HG03066 (cell line): Measurements from ENCODE around the gene NHS.

Source experiments
- ATAC-seq: cut with Tn5 transposase; IDR thresholded peaks from one replicate; pipeline ENCODE4 v1.9.1; 2021; ENCODE audit warnings: low read depth; ENCODE audit not compliant: unreplicated experiment

Gene NHS

DNA sequence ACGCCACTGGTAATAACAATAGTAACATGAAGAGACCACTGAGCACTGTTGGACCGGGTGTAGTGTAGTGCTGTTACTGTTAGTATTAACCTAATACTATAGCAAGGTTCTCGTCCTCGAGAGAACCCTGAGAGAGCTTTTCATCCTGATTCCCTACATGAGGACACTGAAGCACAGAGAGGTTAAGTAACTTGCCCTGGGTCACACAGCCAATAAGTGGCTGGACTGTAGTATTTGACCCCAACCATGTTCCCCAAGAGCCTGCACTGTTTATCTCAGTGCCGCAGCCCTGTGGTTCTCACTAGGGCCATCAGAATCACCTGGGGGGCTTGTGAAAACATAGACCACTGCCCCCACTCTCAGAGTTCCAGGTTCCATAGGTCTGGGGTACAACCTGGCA, 372.7 kb downstream of the NHS start:
- ATAC-seq = no peak

DNA sequence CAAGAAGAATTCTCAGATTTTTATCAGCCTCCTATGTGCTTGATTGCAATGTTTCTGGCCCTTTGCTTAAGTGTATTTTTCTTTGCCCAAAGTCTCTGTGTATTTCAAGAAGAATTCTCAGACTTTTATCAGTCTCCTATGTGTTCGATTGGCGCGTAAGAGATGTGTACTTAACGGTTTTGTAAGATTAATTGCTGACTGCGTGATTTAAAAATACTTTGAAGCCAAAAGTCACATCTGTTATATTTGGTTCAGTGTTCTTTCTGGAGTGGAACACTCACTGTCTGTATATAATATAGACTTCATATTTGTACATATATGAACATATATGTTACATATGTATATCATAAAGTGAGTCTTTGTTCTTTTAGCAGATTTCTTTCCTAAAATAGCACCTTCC, 373.7 kb downstream of the NHS start:
- ATAC-seq = no peak

DNA sequence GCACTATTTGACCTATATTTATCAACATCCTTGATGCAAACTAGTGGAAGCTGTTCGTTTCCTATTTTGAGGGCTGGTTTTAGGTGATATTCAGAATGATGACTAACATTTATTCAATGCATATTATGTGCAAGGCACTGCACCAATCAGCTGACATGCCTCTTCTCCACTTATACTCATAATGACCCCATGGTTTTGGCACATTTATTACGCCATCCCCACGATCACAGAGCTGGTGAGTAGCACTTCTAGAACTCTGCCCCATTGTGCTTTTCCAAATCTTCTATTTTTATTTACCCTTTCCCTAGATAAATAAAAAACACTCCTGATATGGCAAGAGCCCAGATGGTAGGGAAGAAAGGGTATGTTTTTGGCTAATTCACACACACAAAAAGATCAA, 375.4 kb downstream of the NHS start:
- no peak for ATAC-seq

DNA sequence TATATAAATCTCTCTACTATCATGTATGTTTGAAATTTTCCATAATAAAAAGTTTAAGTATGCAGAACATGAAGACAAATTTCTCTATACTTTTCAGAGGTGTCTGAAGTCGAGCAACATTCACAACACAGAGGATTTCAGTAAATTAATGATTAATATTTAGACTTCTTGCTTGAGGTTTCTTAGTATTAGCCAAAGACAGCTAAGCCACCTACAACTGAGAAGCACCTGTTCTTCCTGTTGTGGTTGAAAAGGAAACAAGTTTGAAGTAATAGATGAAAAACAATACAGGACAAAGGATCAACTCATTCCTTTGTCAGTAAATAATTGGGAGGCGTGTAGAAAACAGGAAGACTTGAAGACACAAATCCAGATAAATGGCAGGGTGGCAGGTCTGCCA, 383.4 kb downstream of the NHS start:
- ATAC-seq = peak; percentile 92

DNA sequence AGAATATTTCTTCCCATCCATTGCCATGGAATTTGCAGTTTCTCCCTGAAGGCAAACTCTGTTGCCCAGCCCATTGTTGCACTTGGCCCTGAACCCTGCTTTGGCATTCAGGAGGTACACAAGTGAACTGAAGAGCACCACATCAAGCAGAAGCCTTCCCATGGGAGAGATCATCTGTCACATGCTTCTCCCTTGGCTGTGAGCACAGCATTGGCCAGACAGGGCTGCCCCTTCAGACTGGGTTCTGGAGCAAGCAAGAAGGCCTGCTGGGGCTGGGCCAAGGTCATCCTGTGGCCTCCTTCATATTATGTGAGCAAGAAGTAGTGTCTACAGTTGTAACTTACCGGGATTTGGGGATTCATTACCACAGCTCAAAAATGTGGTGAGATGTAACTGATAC, 385.0 kb downstream of the NHS start:
- no peak for ATAC-seq

GRCh38 chrX:17767734-17768133, 392.7 kb downstream of the NHS start:
- no peak for ATAC-seq

DNA sequence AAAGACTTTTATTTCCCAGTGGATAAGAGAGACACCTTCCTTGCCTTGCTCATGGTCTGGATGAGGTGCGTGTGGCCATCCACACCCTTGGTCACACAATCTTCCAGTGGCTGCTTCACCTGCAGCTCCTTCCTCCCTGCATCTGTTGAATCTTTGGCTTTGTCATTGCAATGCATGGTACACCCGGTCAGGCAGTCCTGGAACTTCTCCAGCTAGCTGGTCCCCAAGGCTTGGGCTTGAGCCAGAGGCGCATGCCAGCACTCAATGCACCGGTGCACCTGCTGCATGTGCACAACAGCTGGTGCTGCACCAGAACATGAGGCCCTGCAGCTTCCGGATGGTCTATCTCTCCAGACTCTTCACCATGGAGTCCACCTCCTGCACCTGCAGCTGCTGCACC, 394.0 kb downstream of the NHS start:
- ATAC-seq = no peak

GRCh38 chrX:17769701-17770269, 394.8 kb downstream of the NHS start:
- no peak for ATAC-seq

- ATAC-seq = no peak
Measured at GRCh38 chrX:17773221-17773876, 398.3 kb downstream of the NHS start.

DNA sequence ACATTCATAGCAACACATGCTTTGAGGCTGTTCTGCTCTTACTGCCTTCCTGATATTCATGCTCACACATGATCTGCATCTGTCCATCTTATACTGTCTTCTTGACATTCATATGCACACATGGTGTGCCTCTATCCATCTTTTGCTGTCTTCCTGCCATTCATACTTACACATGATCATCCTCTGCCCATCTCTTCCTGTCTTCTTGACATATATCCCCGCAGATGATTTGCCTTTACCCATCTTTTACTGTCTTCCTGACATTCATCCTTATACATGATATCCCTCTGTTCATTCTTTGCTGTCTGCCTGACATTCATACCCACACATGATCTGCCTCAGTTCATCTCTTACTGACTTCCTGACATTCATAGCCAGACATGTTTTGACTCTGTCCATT, 399.1 kb downstream of the NHS start:
- ATAC-seq = no peak

DNA sequence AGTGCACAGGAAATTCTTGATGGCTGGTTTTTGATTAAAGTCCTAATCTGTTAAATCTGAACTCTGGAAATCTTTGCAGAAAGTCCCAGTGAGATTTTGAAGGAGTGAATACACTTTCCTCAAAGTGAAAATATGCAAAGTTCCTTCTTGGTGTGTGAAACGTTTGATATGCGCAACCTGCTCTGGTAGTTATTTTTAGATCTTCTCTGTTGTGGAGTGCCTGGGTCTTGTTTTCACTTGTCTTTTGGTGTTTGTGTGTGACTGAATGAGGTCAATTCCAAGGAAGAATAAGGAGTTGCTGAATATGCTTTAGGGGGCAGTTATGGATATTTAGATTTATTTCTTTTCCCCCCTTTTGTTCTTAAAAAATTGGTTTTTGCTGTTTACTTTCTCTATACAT, 404.0 kb downstream of the NHS start:
- ATAC-seq = no peak

GRCh38 chrX:17779434-17779833, 404.4 kb downstream of the NHS start:
- ATAC-seq = no peak
